Measurements from ENCODE around the gene ARPC1B.
"Not testable (repeated sequence)": the region's sequence is repeated elsewhere in the genome, so short reads cannot be mapped to it uniquely, and the experiment has no call there.

The ARPC1B gene

DNA sequence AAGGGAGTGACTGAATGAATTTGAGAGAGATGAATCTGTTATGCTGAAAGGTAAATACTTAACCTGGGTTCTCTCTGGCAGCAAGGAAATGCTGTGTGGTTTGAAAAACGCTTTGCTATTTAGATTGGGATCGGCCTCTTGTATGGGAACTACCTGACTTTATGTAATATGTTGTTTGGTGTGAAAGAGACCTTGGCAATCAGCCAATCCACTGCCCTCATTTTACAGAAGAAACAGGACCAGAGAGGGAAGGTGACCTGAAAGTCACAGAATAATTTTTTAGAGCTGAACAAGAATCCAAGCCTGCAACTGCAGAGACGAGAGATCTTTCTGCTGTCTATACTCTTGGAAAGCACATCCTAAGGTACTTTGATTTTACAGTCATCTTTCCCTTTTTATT lies 35.3 kb downstream of the ARPC1B start:
- DNase-seq (ENCODE audit: low spot score) = no peak

DNA sequence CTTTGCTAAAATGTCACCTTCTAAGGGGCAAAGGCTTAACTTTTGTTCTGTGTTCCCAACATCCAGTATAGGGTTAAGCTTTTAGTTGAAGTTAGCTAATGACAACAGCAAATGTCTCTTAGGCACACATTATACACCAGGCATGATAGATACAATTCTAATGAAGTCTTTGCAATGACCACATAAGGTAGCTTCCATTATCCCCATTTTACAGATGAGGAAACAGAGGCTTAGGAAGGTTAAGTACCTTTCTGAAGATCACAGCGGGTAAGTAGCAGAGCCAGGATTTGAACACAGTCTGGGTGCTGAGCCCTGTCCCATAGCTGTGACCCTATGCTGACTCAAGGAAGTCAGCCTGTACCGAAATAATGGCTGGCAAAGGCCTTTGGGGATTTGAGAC lies 36.1 kb downstream of the ARPC1B start:
- no peak for DNase-seq (ENCODE audit: low spot score)

DNA sequence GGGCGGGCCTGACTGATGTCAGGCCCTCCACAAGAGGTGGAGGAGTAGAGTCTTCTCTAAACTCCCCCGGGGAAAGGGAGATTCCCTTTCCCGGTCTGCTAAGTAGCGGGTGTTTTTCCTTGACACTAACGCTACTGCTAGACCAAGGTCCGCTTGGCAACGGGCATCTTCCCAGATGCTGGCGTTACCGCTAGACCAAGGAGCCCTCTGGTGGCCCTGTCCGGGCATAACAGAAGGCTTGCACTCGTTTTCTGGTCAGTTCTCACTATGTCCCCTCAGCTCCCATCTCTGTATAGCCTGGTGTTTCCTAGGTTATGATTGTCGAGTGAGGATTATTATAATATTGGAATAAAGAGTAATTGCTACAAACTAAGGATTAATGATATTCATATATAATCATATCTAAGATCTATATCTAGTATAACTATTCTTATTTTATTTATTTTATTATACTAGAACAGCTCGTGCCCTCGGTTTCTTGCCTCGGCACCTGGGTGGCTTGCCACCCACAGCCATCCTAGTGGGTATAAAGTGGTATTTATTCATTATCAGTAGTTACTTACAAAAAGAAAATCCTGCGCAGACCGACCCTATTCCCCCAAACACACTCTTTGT lies 41.1 kb downstream of the ARPC1B start:
- peak; percentile 26 for DNase-seq (ENCODE audit: low spot score)

DNA sequence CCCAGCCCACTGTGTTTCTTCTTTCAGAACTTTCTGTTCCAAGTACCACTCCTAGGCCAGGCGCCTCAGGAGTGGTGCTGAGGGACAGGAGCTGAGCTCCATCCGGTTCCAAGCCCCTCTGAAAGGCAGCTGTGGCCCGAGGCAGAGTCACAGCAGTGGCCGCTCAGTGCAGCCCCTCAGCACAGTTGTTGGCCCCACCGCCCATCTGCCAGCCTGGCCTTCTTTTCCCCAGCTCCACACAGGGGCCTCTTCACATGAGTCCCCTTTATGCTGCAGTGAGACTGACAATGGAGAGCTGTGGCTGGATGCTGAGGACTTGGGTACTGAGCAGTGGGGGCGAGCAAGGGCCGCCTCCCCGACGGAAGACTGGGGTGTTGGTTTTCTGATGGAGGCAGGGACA lies 43.7 kb downstream of the ARPC1B start:
- no peak for DNase-seq (ENCODE audit: low spot score)

DNA sequence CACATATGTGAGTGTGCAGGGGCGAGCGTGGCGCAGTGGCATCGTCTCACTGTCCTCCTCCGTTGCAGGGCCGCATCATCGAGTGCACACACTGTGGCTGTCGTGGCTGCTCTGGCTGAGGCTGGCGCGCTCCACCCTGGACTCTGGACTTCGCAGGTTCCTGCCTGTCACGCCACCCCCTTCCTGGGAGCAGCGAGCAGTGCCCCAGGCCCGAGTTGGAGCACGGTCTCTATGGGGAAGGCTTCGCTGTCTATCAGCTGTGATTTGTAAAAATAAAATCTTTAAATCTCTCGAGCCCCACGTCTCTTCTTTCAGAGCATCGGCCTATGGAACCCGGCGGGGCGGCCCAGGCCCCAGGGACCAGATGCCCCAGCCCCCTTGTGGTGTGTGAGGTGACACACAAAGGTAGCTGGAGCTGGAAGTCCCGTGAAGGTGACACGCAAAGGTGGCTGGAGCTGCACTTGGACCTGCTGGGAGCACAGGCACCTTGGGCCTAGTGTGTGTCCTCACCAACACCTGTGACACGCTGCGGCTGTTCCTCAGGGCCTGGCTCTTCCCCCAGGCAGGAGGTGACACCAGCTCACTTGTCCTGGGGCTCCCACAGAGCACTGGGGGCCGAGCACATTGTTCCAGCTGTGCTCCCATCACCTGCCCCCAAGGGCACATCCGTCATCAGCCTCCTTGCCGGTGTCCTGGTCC lies 44.9 kb downstream of the ARPC1B start:
- DNase-seq (ENCODE audit: low spot score) = no peak

DNA sequence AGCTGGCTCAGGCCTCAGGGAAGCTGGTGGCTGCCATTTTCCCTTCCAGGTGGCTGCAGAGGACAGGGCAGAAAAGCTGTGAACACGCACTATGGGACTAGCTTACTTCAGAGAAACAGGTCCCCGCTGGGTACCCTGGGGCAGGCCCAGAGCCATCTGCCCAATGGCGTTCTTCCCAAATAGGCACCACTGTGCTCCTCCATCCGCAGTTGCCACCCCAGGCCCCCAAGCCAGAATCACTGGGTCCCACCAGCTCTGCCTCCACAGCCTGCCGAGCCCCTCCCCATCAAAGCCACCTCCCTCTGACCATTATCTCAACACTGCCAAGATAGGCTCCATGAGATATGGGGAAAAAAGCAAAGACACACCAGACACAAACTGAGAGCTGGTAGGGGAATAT lies 45.7 kb downstream of the ARPC1B start:
- DNase-seq (ENCODE audit: low spot score) = no peak

DNA sequence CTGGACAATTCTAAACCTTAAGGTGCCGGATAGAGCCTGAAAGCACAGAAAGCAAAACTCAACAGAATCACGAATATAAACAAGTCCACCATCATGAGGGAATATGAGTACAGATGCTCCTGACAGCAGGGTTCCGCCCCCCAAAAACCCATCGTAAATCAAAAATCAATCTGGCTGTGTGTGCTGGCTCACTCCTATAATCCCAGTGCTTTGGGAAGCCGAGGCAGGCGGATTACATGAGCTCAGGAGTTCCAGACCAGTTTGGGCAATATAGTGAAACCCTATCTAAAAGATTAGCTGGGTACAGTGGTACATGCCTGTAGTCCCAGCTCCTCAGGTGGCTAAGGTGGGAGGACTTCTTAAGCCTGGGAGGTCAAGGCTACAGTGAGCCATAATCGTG lies 46.5 kb downstream of the ARPC1B start:
- DNase-seq (ENCODE audit: low spot score) = no peak

DNA sequence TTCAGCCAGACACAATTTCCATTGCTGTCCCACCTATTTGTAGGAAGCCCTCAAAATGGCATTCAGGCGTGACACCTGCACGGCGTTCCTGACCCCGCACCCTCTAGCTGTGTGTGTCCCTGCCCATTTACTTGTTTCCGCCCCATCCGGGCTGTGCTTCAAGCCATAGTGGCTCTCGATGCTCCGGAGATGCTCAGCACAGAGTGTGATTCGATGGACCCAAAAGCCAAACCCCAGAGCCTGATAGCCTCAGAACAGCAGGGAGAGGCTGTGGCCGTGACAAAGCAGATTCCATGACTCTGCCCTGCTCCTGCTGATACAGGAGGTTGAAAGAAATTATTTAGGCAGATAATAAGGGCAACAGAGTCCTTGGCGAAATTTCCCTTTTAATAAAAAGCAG lies 47.7 kb downstream of the ARPC1B start:
- no peak for DNase-seq (ENCODE audit: low spot score)

DNA sequence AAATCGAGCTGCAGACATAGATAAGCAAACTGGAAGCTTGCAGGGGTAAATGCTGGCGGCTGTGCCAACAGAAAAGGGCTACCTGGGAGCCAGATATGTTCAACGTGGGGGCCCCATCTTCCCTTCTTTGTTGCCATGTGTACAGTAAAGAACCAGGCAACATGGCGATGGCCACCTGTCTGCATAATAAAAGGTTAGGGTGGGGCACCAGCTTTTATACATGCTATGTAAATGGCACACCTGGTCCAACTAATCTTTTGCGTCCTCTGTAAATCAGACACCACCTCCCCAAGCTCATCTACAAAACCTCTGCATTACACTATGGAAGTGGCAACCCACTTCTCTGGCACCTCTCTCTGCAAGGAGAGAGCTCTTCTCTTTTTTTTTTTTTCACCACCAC lies 48.1 kb downstream of the ARPC1B start:
- no peak for DNase-seq (ENCODE audit: low spot score)

DNA sequence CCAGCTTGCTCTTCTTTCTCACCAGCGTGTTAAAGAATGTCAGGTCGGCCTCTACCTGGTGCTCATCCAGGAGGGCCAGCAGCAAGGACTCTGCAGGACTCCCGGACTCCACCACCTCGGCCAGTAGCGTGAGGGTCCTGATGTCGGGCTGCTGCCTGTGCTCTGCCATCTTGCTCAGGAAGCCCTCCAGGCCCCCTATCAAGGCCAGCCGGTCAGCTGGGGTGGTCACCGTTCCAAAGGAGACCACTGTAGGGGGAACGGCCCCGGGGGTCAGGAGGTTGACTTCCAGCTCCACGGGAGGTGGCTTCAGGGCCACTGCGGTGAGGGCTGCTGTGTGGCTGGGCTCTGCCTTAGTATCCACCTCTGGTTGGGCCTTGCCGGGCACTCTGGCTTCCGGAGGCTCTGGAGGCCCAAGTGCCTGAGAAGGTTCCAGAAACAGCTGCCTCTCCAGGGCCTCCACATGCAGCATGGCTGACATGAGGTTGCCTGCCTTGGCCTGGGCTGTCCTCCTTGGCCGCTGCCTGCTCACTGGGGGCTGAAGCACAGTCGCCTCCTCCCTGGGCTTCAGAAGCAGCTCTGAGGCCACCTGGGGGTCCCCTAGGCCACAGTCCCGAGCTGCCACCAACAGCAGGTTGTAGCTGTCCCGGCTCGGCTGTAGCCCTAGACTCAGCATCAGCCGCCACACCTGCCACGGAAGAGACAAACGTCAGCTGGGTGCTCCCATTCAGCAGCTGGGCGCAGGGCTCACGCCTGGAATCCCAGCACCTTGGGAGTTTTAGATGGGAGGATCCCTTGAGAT lies 50.6 kb downstream of the ARPC1B start:
- DNase-seq (ENCODE audit: low spot score) = no peak

DNA sequence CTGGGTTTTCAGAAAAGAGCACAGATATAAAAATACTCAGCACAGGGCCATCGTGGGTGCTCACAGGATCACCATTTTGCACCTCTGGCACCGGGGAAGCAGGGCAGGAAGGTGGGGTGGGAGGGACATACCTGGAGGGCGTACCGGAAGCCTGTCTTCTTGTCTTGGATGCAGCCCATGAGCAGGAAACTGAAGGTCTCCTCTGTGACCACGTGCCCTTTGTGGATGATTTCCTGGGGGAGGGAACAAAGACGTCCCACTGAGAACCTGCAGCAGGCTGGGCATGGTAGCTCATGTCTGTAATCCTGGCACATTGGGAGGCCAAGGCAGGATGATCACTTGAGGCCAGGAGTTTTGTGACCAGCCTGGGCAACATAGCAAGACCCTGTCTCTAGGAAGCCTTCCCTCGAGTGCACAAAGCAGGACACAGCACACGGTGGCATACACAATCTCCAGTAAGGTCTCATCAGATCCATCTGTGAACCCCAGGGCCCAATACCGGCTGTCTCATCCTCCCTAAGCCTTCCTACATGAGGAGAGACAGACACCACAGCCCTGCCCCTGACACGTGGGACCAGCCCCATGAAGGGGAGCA lies 54.5 kb downstream of the ARPC1B start:
- no peak for DNase-seq (ENCODE audit: low spot score)

DNA sequence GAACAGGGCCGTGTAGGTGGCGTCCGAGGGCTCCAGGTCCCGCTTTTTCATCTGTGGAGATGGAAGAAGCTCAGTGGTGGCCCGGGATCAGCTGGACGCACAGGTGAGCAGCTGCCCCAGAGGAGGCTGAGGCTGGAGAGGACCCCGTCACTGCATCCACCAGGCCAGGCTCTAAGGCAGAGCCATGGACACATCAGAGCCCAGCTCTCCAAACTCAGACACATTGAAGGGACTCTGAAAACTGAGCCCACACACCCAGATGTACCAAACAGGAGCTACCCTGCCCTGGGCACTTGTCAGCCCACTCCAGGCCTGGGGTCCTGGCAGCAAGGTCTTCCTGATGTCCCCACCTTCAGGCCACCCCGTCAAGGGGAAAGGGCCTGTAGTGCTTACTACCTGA lies 55.2 kb downstream of the ARPC1B start:
- no peak for DNase-seq (ENCODE audit: low spot score)

DNA sequence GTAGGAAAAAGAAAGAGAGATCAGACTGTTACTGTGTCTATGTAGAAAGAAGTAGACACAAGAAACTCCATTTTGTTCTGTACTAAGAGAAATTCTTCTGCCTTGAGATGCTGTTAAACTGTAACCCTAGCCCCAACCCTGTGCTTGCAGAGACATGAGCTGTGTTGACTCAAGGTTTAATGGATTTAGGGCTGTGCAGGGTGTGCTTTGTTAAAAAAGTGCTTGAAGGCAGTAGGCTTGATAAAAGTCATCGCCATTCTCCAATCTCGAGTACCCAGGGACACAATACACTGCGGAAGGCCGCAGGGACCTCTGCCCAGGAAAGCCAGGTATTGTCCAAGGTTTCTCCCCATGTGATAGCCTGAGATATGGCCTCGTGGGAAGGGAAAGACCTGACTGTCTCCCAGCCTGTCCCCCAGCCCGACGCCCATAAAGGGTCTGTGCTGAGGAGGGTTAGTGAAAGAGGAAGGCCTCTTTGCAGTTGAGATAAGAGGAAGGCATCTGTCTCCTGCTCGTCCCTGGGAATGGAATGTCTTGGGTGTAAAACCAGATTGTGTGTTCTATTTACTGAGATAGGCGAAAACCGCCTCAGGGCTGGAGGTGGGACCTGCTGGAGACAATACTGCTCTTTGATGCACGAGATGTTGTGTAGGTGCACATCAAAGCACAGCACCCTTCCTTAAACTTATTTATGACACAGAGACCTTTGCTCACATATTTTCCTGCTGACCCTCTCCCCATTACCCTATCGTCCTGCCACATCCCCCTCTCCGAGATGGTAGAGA lies 57.4 kb downstream of the ARPC1B start:
- not testable (repeated sequence) for DNase-seq (ENCODE audit: low spot score)

DNA sequence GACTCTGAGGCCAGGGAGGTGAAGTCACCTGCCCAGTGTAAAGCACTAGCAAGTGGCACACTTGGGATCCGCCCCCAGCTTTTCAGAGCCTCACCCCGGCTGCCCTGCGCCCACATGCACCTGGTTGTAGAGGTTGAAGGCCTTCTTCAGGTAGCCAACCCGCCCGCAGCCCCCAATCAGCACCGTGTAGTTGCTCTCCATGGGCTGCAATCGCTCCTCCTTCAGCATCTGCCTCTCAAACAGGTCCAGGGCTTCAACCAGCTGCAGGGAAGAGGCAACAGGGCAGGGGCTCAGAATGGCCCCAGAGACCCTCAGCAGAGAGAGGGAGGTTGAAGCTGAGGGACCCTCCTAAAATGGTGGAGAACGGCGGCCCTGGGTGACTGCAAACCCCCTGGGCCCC lies 58.6 kb downstream of the ARPC1B start:
- no peak for DNase-seq (ENCODE audit: low spot score)

DNA sequence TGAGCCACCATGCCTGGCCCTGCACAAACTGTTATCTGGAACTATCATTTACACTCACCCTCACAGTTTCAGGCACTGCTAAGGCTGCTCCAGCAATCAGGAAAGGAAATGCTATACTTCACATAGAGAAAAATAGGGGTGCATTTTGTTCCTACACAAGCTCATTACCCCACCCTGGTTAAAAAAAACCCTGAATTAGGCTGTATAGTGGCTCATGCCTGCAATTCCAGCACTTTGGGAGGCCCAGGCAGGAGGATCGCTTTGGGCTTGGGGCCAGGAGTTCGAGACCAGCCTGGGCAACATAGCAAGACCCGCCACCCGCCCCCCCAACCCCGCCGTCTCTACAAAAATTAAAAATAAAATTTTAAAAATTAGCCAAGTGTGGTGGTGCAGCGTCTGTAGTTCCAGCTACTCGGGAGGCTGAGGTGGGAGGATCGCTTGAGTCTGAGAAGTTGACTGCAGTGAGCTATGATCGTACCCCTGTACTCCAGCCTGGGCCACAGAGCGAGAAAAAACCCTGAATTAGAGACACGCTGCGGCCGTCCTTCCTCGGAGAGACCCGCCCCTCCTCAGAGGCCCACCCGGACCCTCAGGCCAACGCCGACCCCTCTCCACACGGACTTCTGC lies 63.5 kb downstream of the ARPC1B start:
- no peak for DNase-seq (ENCODE audit: low spot score)

DNA sequence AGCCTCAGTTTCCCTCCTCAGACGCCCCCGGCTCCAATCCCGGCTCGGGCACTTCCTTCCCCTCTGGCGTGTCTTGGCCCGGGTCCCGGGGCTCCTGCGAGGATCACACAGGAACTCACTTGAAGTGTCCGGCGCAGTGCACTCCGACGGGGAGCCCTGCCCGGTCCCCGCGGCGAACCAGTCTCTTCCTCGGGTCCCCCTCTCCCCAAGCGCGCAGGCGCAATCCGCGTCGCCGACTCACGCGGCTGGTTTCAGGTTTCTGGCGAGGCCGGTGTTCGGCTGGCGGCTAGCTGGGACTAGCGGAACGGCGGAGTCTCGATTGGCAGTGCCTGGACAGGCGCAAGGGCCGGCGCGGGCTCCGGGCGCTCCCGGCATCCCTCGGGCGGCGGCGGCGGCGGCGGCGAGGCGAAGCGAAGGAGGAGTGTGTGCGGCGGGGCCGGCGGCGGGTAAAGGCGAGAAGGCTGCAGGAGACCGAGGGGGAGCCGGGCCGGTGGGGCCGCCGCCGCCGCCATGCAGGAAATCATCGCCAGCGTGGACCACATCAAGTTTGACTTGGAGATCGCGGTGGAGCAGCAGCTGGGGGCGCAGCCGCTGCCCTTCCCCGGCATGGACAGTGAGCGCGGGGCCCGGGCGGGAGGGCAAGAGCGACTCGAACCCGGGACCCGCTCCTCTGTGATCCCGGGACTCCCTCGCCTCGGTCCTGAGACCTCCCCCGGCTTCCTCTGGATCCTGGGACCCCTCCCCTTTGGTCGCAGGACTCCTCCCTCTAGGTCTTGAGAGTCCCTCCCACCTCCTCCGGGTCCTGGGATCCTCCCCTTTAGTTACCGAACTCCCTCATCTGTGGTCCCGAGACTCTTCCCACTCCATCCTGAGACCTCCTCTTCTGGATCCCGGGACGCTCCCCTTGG lies 64.3 kb downstream of the ARPC1B start, which contains the start of the genes CPSF4 and PTCD1:
TSS of gene CPSF4 (plus strand) at position 371 of the 908 bp plus-strand sequence. CDS start at position 511, 140 bp downstream.
TSS of gene PTCD1 (minus strand) at position 226 of the 908 bp plus-strand sequence. CDS start 3,556 bp downstream, outside the sequence.
- peak; percentile 93 for DNase-seq (ENCODE audit: low spot score)

DNA sequence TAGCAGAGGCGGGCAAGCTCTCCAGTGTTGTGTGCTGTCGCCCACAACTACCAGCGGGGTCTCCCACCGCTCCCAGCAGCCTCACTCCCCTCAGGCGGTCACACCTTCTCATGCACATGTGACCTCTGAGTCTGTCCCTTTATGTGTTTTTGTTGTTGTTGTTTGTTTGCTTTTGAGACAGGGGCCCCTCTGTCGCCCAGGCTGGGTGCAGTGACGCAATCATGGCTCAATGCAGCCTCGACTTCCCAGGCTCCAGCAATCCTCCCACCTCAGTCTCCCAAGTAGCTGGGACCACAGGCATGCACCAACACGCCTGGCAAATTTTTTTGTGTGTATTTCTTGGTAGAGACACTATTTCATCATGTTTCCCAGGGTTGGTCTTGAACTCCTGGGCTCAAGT lies 65.7 kb downstream of the ARPC1B start:
- no peak for DNase-seq (ENCODE audit: low spot score)

Data from CD4-positive, alpha-beta T cell treated with Interleukin-2 at 100 ng/mL for 4 hours (primary cell).